Neural progenitor cell (in vitro differentiated cells): Measurements from ENCODE around the gene THSD4.

ENCODE experiments used
- CTCF ChIP-seq: fragments of 200-600 bp; sonication (generic); IDR thresholded peaks from 2 replicates; pipeline ENCODE4 v1.5.1; 2017; ENCODE audit warnings: antibody characterized with exemption, mild to moderate bottlenecking
- EZH2phosphoT487 ChIP-seq: fragments of 200-600 bp; sonication (generic); IDR thresholded peaks from 2 replicates; pipeline ENCODE4 v1.6.1; 2017; ENCODE audit warnings: antibody characterized with exemption

GRCh38 chr15:71410347-71410746 is 295.1 kb downstream of the THSD4 start:
- TF ChIP-seq CTCF (no peak), EZH2phosphoT487 (no peak)
